Esophagus squamous epithelium (tissue), 5 donors: ENCODE measurements around the gene BAD. TPM values are rescaled to one million over a fixed set of nuclear protein-coding genes. Genes with fewer than 3 reads are reported as not detected.

Source experiments
- DNase-seq: peaks from one replicate; lab custom pipeline; 2025; lab: John Stamatoyannopoulos, UW
- H3K27ac ChIP-seq, 4 donors: fragments of 200-600 bp; sonication (generic); one replicate each; pipeline ENCODE4 v1.5.1; 2016 to 2019; ENCODE audit warnings: mild to moderate bottlenecking in 1 of 4
- H3K27me3 ChIP-seq, 4 donors: fragments of 200-600 bp; sonication (generic); 1 replicate in 3 of 4; 2 replicates in 1 of 4; pipeline versions ENCODE4 v1.5.1 to v1.6.0; 2017 to 2021; ENCODE audit warnings: antibody characterized with exemption in 1 of 4
- H3K36me3 ChIP-seq, 3 donors: fragments of 200-600 bp; sonication (generic); one replicate each; pipeline ENCODE4 v1.5.1; 2016 to 2019
- H3K4me1 ChIP-seq, 3 donors: fragments of 200-600 bp; sonication (generic); one replicate each; pipeline ENCODE4 v1.5.1; 2017 to 2019
- H3K4me3 ChIP-seq, 4 donors: fragments of 200-600 bp; sonication (generic); 1 replicate in 3 of 4; 2 replicates in 1 of 4; pipeline ENCODE4 v1.5.1; 2016 to 2019; ENCODE audit warnings: mild to moderate bottlenecking in 2 of 4, moderate library complexity in 1 of 4
- H3K9me3 ChIP-seq, 3 donors: fragments of 200-600 bp; sonication (generic); one replicate each; pipeline ENCODE4 v1.5.1; 2016 to 2019
- POLR2A ChIP-seq, 4 donors: fragments of 450-650 bp; IDR thresholded peaks; one replicate each; pipeline ENCODE4 v1.6.1; 2017; ENCODE audit warnings: antibody characterized with exemption in 4 of 4, mild to moderate bottlenecking in 4 of 4, moderate library complexity in 3 of 4
- WGBS, 2 donors: methylation state at CpG; one replicate each; pipeline ENCODE4 v1.1.5; 2018; 5-methylcytosine and 5-hydroxymethylcytosine counted together
- intact Hi-C: fragments of 100-400 bp; cut with DNase I; formaldehyde crosslinking; loops from one replicate; pipeline ENCODE4 v1.15.0; 2022
- small RNA-seq, 4 donors: library from RNA; depleted of rRNA; stranded (forward); fragments of <200 nt; gene quantifications; one replicate each; pipeline ENCODE3, GENCODE V24; 2016
- total RNA-seq, 4 donors: library from RNA; depleted of rRNA; stranded (reverse); fragments of >200 nt; gene quantifications; one replicate each; pipeline ENCODE4 v1.1.0, GENCODE V29; 2016
- TF ChIP-seq, protein P1 (sequence below), 6 experiments: fragments of 450-650 bp in 4 of 6; fragments of 200-600 bp in 2 of 6; sonication (generic) in 2 of 6; IDR thresholded peaks; one replicate each; pipeline ENCODE4 v1.5.1; 2016 to 2019; ENCODE audit warnings: antibody characterized with exemption in 6 of 6, mild to moderate bottlenecking in 4 of 6, moderate library complexity in 4 of 6
- donor health status: DM: yes; HTN: yes; CAD: no.

The BAD gene
- total RNA-seq, 4 donors from 2014 or later: 49.4 to 86.5 (median 72.9) TPM

DNA sequence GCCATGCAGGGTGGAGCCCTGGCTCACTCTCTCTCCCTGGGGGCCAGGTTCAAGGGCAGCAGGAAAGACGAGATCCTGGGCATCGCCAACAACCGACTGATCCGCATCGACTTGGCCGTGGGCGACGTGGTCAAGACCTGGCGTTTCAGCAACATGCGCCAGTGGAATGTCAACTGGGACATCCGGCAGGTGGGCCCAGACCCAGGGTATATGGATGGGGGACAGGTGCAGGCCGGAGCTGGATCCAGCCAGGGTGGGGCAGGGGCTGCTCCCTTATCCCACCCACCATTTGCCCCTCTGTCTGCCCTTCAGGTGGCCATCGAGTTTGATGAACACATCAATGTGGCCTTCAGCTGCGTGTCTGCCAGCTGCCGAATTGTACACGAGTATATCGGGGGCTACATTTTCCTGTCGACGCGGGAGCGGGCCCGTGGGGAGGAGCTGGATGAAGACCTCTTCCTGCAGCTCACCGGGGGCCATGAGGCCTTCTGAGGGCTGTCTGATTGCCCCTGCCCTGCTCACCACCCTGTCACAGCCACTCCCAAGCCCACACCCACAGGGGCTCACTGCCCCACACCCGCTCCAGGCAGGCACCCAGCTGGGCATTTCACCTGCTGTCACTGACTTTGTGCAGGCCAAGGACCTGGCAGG lies 61.3 kb downstream of the BAD start:
- no peak overlapping the region for H3K4me3 ChIP-seq
- H3K27ac ChIP-seq: peak overlapping the region in 1 of 4 donors; percentile 4
- 81% methylated on average over 10 to 12 of the region's 24 CpGs for WGBS, 2 donors
- H3K4me1 ChIP-seq: peaks cover 22 to 56% (median 25%) of the 10 kb centered on the region in 3 donors
- H3K36me3 ChIP-seq: peaks cover 0 to 39% (median 6%) of the 10 kb centered on the region in 3 donors
- DNase-seq: no peak
- intact Hi-C loops: no loop called here
- no peaks in the 10 kb centered on the region for H3K27me3 ChIP-seq
- TF ChIP-seq, protein P1, sequence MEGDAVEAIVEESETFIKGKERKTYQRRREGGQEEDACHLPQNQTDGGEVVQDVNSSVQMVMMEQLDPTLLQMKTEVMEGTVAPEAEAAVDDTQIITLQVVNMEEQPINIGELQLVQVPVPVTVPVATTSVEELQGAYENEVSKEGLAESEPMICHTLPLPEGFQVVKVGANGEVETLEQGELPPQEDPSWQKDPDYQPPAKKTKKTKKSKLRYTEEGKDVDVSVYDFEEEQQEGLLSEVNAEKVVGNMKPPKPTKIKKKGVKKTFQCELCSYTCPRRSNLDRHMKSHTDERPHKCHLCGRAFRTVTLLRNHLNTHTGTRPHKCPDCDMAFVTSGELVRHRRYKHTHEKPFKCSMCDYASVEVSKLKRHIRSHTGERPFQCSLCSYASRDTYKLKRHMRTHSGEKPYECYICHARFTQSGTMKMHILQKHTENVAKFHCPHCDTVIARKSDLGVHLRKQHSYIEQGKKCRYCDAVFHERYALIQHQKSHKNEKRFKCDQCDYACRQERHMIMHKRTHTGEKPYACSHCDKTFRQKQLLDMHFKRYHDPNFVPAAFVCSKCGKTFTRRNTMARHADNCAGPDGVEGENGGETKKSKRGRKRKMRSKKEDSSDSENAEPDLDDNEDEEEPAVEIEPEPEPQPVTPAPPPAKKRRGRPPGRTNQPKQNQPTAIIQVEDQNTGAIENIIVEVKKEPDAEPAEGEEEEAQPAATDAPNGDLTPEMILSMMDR (IDR thresholded peaks at IDR 0.05): no peak
- no peak for TF ChIP-seq POLR2A (IDR thresholded peaks at IDR 0.05)
- H3K9me3 ChIP-seq: no peaks in the 10 kb centered on the region

DNA sequence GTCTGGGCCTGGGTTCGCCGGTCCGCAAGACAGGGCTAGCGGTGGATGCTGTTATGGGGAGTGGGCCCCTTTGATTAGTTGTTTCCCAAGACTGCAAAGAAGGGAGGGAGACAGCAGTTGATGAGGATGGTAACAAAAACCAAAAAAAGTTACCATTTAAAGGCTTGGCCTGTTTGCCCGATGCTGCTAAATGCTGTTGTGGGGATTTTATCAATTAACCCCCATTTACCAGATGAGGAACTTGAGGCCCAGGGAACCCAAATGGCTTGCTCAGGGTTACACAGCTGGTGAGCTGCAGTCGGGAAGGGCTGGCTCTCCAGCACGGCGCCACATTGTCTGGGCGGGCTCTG lies 61.8 kb downstream of the BAD start:
- peaks cover 18 to 51% (median 20%) of the 10 kb centered on the region in 3 donors for H3K4me1 ChIP-seq
- H3K27ac ChIP-seq: no peak overlapping the region
- WGBS, 2 donors: 81% methylated on average over 5 to 9 of the region's 9 CpGs
- no peak for DNase-seq
- TF ChIP-seq POLR2A (IDR thresholded peaks at IDR 0.05): no peak
- TF ChIP-seq, protein P1 (IDR thresholded peaks at IDR 0.05): no peak
- H3K27me3 ChIP-seq: no peaks in the 10 kb centered on the region
- intact Hi-C loops: no loop called here
- no peaks in the 10 kb centered on the region for H3K9me3 ChIP-seq
- H3K4me3 ChIP-seq: no peak overlapping the region
- H3K36me3 ChIP-seq: peaks cover 0 to 39% (median 6%) of the 10 kb centered on the region in 3 donors

DNA sequence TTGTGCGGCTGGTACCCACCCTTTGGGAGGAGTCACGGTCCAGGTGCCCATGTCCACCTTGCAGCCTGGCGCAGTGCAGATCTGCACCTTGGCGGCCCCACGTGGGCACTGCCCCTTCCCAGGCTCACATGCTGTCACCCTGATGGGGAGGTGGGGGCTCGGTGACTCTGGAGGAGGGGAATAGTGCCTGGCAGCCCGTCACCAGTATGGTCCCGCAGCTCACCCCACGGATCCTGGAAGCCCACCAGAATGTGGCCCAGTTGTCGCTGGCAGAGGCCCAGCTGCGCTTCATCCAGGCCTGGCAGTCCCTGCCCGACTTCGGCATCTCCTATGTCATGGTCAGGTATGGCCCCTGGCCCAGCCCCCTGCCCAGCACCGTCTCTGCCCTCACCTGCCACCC lies 63.7 kb downstream of the BAD start:
- no peaks in the 10 kb centered on the region for H3K9me3 ChIP-seq
- peaks cover 9 to 36% (median 9%) of the 10 kb centered on the region in 3 donors for H3K4me1 ChIP-seq
- H3K4me3 ChIP-seq: no peak overlapping the region
- DNase-seq: no peak
- WGBS, 2 donors: 92 to 100% methylated on average over 1 to 6 of the region's 14 CpGs
- no peaks in the 10 kb centered on the region for H3K27me3 ChIP-seq
- no peak overlapping the region for H3K27ac ChIP-seq
- intact Hi-C loops: no loop called here
- H3K36me3 ChIP-seq: peaks cover 0 to 39% (median 6%) of the 10 kb centered on the region in 3 donors
- TF ChIP-seq, protein P1 (IDR thresholded peaks at IDR 0.05): no peak
- TF ChIP-seq POLR2A (IDR thresholded peaks at IDR 0.05): no peak

DNA sequence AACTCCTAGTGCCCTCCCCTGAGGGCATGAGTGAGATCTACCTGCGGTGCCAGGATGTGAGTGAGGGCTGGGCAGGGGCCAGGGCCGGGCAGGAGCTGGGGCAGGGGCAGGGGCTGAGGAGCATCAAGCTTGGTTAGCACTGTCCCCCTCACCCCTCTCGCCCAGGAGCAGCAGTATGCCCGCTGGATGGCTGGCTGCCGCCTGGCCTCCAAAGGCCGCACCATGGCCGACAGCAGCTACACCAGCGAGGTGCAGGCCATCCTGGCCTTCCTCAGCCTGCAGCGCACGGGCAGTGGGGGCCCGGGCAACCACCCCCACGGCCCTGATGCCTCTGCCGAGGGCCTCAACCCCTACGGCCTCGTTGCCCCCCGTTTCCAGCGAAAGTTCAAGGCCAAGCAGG lies 64.2 kb downstream of the BAD start:
- Histone ChIP-seq H3K4me1 (peaks cover 5 to 31% (median 6%) of the 10 kb centered on the region in 3 donors), H3K27me3 (no peaks in the 10 kb centered on the region), H3K36me3 (peaks cover 0 to 39% (median 6%) of the 10 kb centered on the region in 3 donors), H3K9me3 (no peaks in the 10 kb centered on the region), H3K4me3 (no peak overlapping the region), H3K27ac (no peak overlapping the region)
- intact Hi-C loops: no loop called here
- no peak for DNase-seq
- 89% methylated on average over 3 of the region's 17 CpGs; no CpG with 5 or more reads in 1 of the 2 donors for WGBS, 2 donors
- TF ChIP-seq POLR2A (IDR thresholded peaks at IDR 0.05): no peak

Small RNA genes lying within 50 kb of the gene (small RNA-seq; reads per million reads assigned to genes)
- gene RF00019: 0 reads per million in 4 donors

Other genes starting within 250 kb of the BAD start
- gene FLRT1, start 248.7 kb downstream of the BAD start, total RNA-seq: under 1 TPM in 3 of 4 donors, not detected in 1; 0.06 to 0.19 (median 0.08) TPM
- gene MACROD1, start 118.6 kb downstream of the BAD start, total RNA-seq: 10 to 100 TPM; 10.4 to 31.5 (median 19.5) TPM
- gene STIP1, start 98.5 kb downstream of the BAD start, total RNA-seq: 100 to 1,000 TPM in 2 of 4 donors, 10 to 100 TPM in 2; 81.6 to 116 (median 104) TPM
- 10 to 100 TPM in 2 of 4 donors, 1 to 10 TPM in 2; 3.8 to 16.9 (median 10.6) TPM for gene FERMT3, start 77.9 kb downstream of the BAD start, total RNA-seq
- 10 to 100 TPM; 23.9 to 68.7 (median 45.8) TPM for gene TRPT1, start 58.5 kb downstream of the BAD start, total RNA-seq
- gene NUDT22, start 58.4 kb downstream of the BAD start, total RNA-seq: 10 to 100 TPM; 44.0 to 60.1 (median 50.7) TPM
- gene DNAJC4, start 54.1 kb downstream of the BAD start, total RNA-seq: 10 to 100 TPM in 3 of 4 donors, 1 to 10 TPM in 1; 8.9 to 27.1 (median 16.8) TPM
- 10 to 100 TPM; 18.0 to 50.5 (median 30.9) TPM for gene VEGFB, start 50.1 kb downstream of the BAD start, total RNA-seq
- gene FKBP2, start 43.6 kb downstream of the BAD start, total RNA-seq: 10 to 100 TPM; 50.7 to 89.6 (median 56.0) TPM
- gene PPP1R14B, start 37.7 kb downstream of the BAD start, total RNA-seq: 100 to 1,000 TPM; 137 to 279 (median 203) TPM
- gene PLCB3, start 33.1 kb downstream of the BAD start, total RNA-seq: 10 to 100 TPM; 29.8 to 54.5 (median 42.4) TPM
- gene GPR137, start 1.2 kb upstream of the BAD start, total RNA-seq: 10 to 100 TPM; 17.5 to 19.9 (median 19.2) TPM
- gene KCNK4, start 6.6 kb upstream of the BAD start, total RNA-seq: not detected
- not detected for gene CATSPERZ, start 15.7 kb upstream of the BAD start, total RNA-seq
- 100 to 1,000 TPM in 2 of 4 donors, 10 to 100 TPM in 2; 81.9 to 131 (median 99.7) TPM for gene ESRRA, start 20.9 kb upstream of the BAD start, total RNA-seq
- 100 to 1,000 TPM; 202 to 248 (median 211) TPM for gene TRMT112, start 32.9 kb upstream of the BAD start, total RNA-seq
- gene PRDX5, start 33.5 kb upstream of the BAD start, total RNA-seq: 100 to 1,000 TPM; 309 to 602 (median 476) TPM
- gene CCDC88B, start 55.5 kb upstream of the BAD start, total RNA-seq: 10 to 100 TPM in 3 of 4 donors, 1 to 10 TPM in 1; 7.4 to 14.9 (median 13.7) TPM
- gene RPS6KA4, start 74.5 kb upstream of the BAD start, total RNA-seq: 10 to 100 TPM; 28.6 to 69.8 (median 55.0) TPM